D341Med (cell line): ENCODE measurements around the gene TAF15.

ENCODE experiments used
- DNase-seq: peaks from one replicate; pipeline ENCODE4 v3.0.0; 2012; ENCODE audit warnings: low spot score

TAF15 gene

GRCh38 chr17:35788477-35789368 is 20.6 kb upstream of the TAF15 start:
- no peak for DNase-seq

- peak; percentile 1 for DNase-seq
These were observed 18.4 kb upstream of the TAF15 start for GRCh38 chr17:35790841-35791240.

GRCh38 chr17:35791681-35792350 is 17.5 kb upstream of the TAF15 start:
- no peak for DNase-seq

- no peak for DNase-seq
These were observed 16.0 kb upstream of the TAF15 start for GRCh38 chr17:35793257-35793656.

- DNase-seq: peak; percentile 80
These were observed 14.0 kb upstream of the TAF15 start, which contains the start of gene MMP28 for GRCh38 chr17:35795007-35795870. Gene MMP28 (minus strand): TSS chr17:35795641. CDS start chr17:35795377, 264 bp downstream.

- DNase-seq: no peak
These were observed 13.4 kb upstream of the TAF15 start for GRCh38 chr17:35795871-35796265.

GRCh38 chr17:35796942-35797341 is 12.3 kb upstream of the TAF15 start:
- no peak for DNase-seq

GRCh38 chr17:35797370-35797769 is 11.9 kb upstream of the TAF15 start:
- DNase-seq: no peak

- no peak for DNase-seq
These were observed 11.4 kb upstream of the TAF15 start for GRCh38 chr17:35797918-35798317.

GRCh38 chr17:35799942-35800341 is 9.3 kb upstream of the TAF15 start:
- DNase-seq: no peak

- DNase-seq: no peak
These were observed 7.6 kb upstream of the TAF15 start for GRCh38 chr17:35801583-35802224.

GRCh38 chr17:35804658-35805192 is 4.6 kb upstream of the TAF15 start:
- DNase-seq: peak; percentile 84

- DNase-seq: no peak
These were observed 1.7 kb upstream of the TAF15 start for GRCh38 chr17:35807371-35808144.

GRCh38 chr17:35808240-35808961 is 883 bp upstream of the TAF15 start:
- no peak for DNase-seq

GRCh38 chr17:35809855-35810461 is 674 bp downstream of the TAF15 start:
- DNase-seq: peak; percentile 66

GRCh38 chr17:35811759-35812158 is 2.5 kb downstream of the TAF15 start:
- no peak for DNase-seq

GRCh38 chr17:35812456-35812855 is 3.2 kb downstream of the TAF15 start:
- DNase-seq: no peak

- DNase-seq: no peak
These were observed 7.4 kb downstream of the TAF15 start for GRCh38 chr17:35816723-35817122.

- no peak for DNase-seq
These were observed 7.9 kb downstream of the TAF15 start for GRCh38 chr17:35817196-35817595.

- no peak for DNase-seq
These were observed 10.2 kb downstream of the TAF15 start for GRCh38 chr17:35819455-35819854.
